Activated CD4-positive, alpha-beta T cell treated with anti-CD3 and anti-CD28 coated beads, Interleukin-2, amount 10 ng/mL, durations not matched to agents 24 days and 14 days (primary cell): ENCODE results near the gene HLA-DPA1. TPM values are rescaled to one million over a fixed set of nuclear protein-coding genes. Genes with fewer than 3 reads are reported as not detected.

Source experiments
- DNase-seq: peaks from one replicate; pipeline ENCODE4 v3.0.0; 2022
- H3K27ac Mint-ChIP-seq: one replicate; pipeline ENCODE4 v1.8.0; 2022; ENCODE audit warnings: mild to moderate bottlenecking, mixed read lengths
- H3K27me3 Mint-ChIP-seq: one replicate; pipeline ENCODE4 v1.8.0; 2022; ENCODE audit warnings: mixed read lengths
- H3K36me3 Mint-ChIP-seq: one replicate; pipeline ENCODE4 v1.8.0; 2022; ENCODE audit warnings: low read depth, mild to moderate bottlenecking, mixed read lengths
- H3K4me1 Mint-ChIP-seq: one replicate; pipeline ENCODE4 v1.8.0; 2021; ENCODE audit warnings: mixed read lengths
- H3K4me3 Mint-ChIP-seq: one replicate; pipeline ENCODE4 v1.8.0; 2022; ENCODE audit warnings: mild to moderate bottlenecking, moderate library complexity, mixed read lengths
- H3K9me3 Mint-ChIP-seq: one replicate; pipeline ENCODE4 v1.8.0; 2021; ENCODE audit warnings: mixed read lengths
- intact Hi-C: fragments of 100-400 bp; cut with micrococcal nuclease; formaldehyde crosslinking; loops from one replicate; pipeline ENCODE4 v1.15.1; 2023
- total RNA-seq: library from RNA; stranded (reverse); gene quantifications from 2 replicates; pipeline ENCODE4 v1.2.3, GENCODE V29; 2022

HLA-DPA1 gene
- total RNA-seq = 38.5 and 42.6 TPM in 2 replicates

- H3K36me3 Mint-ChIP-seq = peaks cover 11% of the 10 kb centered on the region
- peak within 1 kb of the TSS; percentile 89 for H3K4me3 Mint-ChIP-seq
- peak within 1 kb of the TSS; percentile 68 for H3K27ac Mint-ChIP-seq
- DNase-seq = peak; percentile 88
- H3K4me1 Mint-ChIP-seq = peaks cover 47% of the 10 kb centered on the region
- H3K9me3 Mint-ChIP-seq = no peaks in the 10 kb centered on the region
- peaks cover 2% of the 10 kb centered on the region for H3K27me3 Mint-ChIP-seq
- intact Hi-C loops = no loop called here
Measured at GRCh38 chr6:33073431-33073871, at the start of gene HLA-DPA1. HLA-DPA1 (minus strand) TSS chr6:33073649.

- intact Hi-C loops = loop anchor here (1.0 to 5.0 kb wide), 3 partner anchors 26 to 125 kb away; partner anchors contain the start of genes HSD17B8, RXRB and SLC39A7
- H3K27ac Mint-ChIP-seq = no peak overlapping the region
- DNase-seq = peak; percentile 48
- H3K4me1 Mint-ChIP-seq = peaks cover 7% of the 10 kb centered on the region
- no peak overlapping the region for H3K4me3 Mint-ChIP-seq
- H3K36me3 Mint-ChIP-seq = no peaks in the 10 kb centered on the region
- peaks cover 31% of the 10 kb centered on the region for H3K27me3 Mint-ChIP-seq
- no peaks in the 10 kb centered on the region for H3K9me3 Mint-ChIP-seq
Measured at GRCh38 chr6:33123181-33123580, 49.7 kb upstream of the HLA-DPA1 start.

- no peak for DNase-seq
- H3K36me3 Mint-ChIP-seq = no peaks in the 10 kb centered on the region
- no peak overlapping the region for H3K27ac Mint-ChIP-seq
- H3K4me3 Mint-ChIP-seq = no peak overlapping the region
- H3K27me3 Mint-ChIP-seq = peaks cover 60% of the 10 kb centered on the region
- H3K4me1 Mint-ChIP-seq = peaks cover 12% of the 10 kb centered on the region
- intact Hi-C loops = loop anchor here (5.0 kb wide), 1 partner anchor 82 kb away; the partner anchor contains the start of genes HSD17B8, RXRB and SLC39A7
- no peaks in the 10 kb centered on the region for H3K9me3 Mint-ChIP-seq
Measured at GRCh38 chr6:33120001-33120400, 46.6 kb upstream of the HLA-DPA1 start.

GRCh38 chr6:33118525-33119123 is 45.2 kb upstream of the HLA-DPA1 start:
- no peak overlapping the region for H3K4me3 Mint-ChIP-seq
- no peaks in the 10 kb centered on the region for H3K9me3 Mint-ChIP-seq
- H3K27ac Mint-ChIP-seq = no peak overlapping the region
- H3K27me3 Mint-ChIP-seq = peaks cover 70% of the 10 kb centered on the region
- peak; percentile 81 for DNase-seq
- no peaks in the 10 kb centered on the region for H3K36me3 Mint-ChIP-seq
- peaks cover 12% of the 10 kb centered on the region for H3K4me1 Mint-ChIP-seq
- intact Hi-C loops = loop anchor here (1.0 to 5.0 kb wide), 2 partner anchors 44 to 130 kb away; no protein-coding TSS in a partner anchor

GRCh38 chr6:33117811-33118277 is 44.4 kb upstream of the HLA-DPA1 start:
- Mint-ChIP-seq H3K27ac (no peak overlapping the region), H3K4me1 (peaks cover 12% of the 10 kb centered on the region), H3K27me3 (peaks cover 75% of the 10 kb centered on the region), H3K4me3 (no peak overlapping the region), H3K9me3 (no peaks in the 10 kb centered on the region), H3K36me3 (no peaks in the 10 kb centered on the region)
- no peak for DNase-seq
- intact Hi-C loops = loop anchor here (1.0 to 5.0 kb wide), 2 partner anchors 44 to 130 kb away; no protein-coding TSS in a partner anchor

- Mint-ChIP-seq H3K9me3 (no peaks in the 10 kb centered on the region), H3K27me3 (peaks cover 81% of the 10 kb centered on the region), H3K27ac (no peak overlapping the region), H3K36me3 (no peaks in the 10 kb centered on the region), H3K4me1 (peaks cover 12% of the 10 kb centered on the region), H3K4me3 (no peak overlapping the region)
- intact Hi-C loops = loop anchor here (5.0 kb wide), 1 partner anchor 45 kb away; no protein-coding TSS in a partner anchor
- peak; percentile 63 for DNase-seq
Measured at GRCh38 chr6:33116841-33117711, 43.6 kb upstream of the HLA-DPA1 start.

- peaks cover 12% of the 10 kb centered on the region for H3K4me1 Mint-ChIP-seq
- peak; percentile 52 for DNase-seq
- no peak overlapping the region for H3K27ac Mint-ChIP-seq
- H3K36me3 Mint-ChIP-seq = no peaks in the 10 kb centered on the region
- H3K4me3 Mint-ChIP-seq = no peak overlapping the region
- H3K27me3 Mint-ChIP-seq = peaks cover 80% of the 10 kb centered on the region
- intact Hi-C loops = loop anchor here (5.0 kb wide), 1 partner anchor 46 kb away; no protein-coding TSS in a partner anchor
- H3K9me3 Mint-ChIP-seq = no peaks in the 10 kb centered on the region
Measured at GRCh38 chr6:33116417-33116816, 43.0 kb upstream of the HLA-DPA1 start.

GRCh38 chr6:33114406-33114805 is 41.0 kb upstream of the HLA-DPA1 start:
- Mint-ChIP-seq H3K4me3 (no peak overlapping the region), H3K4me1 (peaks cover 12% of the 10 kb centered on the region), H3K9me3 (no peaks in the 10 kb centered on the region), H3K27me3 (peaks cover 83% of the 10 kb centered on the region), H3K36me3 (no peaks in the 10 kb centered on the region), H3K27ac (no peak overlapping the region)
- no peak for DNase-seq
- intact Hi-C loops = no loop called here

GRCh38 chr6:33113755-33114154 is 40.3 kb upstream of the HLA-DPA1 start:
- peak; percentile 49 for DNase-seq
- no peaks in the 10 kb centered on the region for H3K9me3 Mint-ChIP-seq
- H3K4me1 Mint-ChIP-seq = peaks cover 12% of the 10 kb centered on the region
- intact Hi-C loops = no loop called here
- H3K27ac Mint-ChIP-seq = no peak overlapping the region
- H3K4me3 Mint-ChIP-seq = no peak overlapping the region
- H3K36me3 Mint-ChIP-seq = no peaks in the 10 kb centered on the region
- peaks cover 83% of the 10 kb centered on the region for H3K27me3 Mint-ChIP-seq

- intact Hi-C loops = no loop called here
- Mint-ChIP-seq H3K36me3 (no peaks in the 10 kb centered on the region), H3K27ac (no peak overlapping the region), H3K4me3 (no peak overlapping the region), H3K9me3 (no peaks in the 10 kb centered on the region), H3K4me1 (peaks cover 6% of the 10 kb centered on the region), H3K27me3 (peaks cover 82% of the 10 kb centered on the region)
- peak; percentile 78 for DNase-seq
Measured at GRCh38 chr6:33112148-33112547, 38.7 kb upstream of the HLA-DPA1 start.

GRCh38 chr6:33108307-33108706 is 34.9 kb upstream of the HLA-DPA1 start:
- peaks cover 12% of the 10 kb centered on the region for H3K9me3 Mint-ChIP-seq
- H3K27ac Mint-ChIP-seq = no peak overlapping the region
- intact Hi-C loops = no loop called here
- no peak overlapping the region for H3K4me3 Mint-ChIP-seq
- peaks cover 72% of the 10 kb centered on the region for H3K27me3 Mint-ChIP-seq
- H3K4me1 Mint-ChIP-seq = no peaks in the 10 kb centered on the region
- DNase-seq = peak; percentile 39
- no peaks in the 10 kb centered on the region for H3K36me3 Mint-ChIP-seq

- H3K9me3 Mint-ChIP-seq = peaks cover 12% of the 10 kb centered on the region
- H3K27me3 Mint-ChIP-seq = peaks cover 68% of the 10 kb centered on the region
- DNase-seq = no peak
- intact Hi-C loops = no loop called here
- no peak overlapping the region for H3K4me3 Mint-ChIP-seq
- no peaks in the 10 kb centered on the region for H3K36me3 Mint-ChIP-seq
- H3K4me1 Mint-ChIP-seq = no peaks in the 10 kb centered on the region
- no peak overlapping the region for H3K27ac Mint-ChIP-seq
Measured at GRCh38 chr6:33107641-33108040, 34.2 kb upstream of the HLA-DPA1 start.

GRCh38 chr6:33105916-33106871 is 32.7 kb upstream of the HLA-DPA1 start:
- peak; percentile 51 for DNase-seq
- Mint-ChIP-seq H3K9me3 (peaks cover 21% of the 10 kb centered on the region), H3K36me3 (no peaks in the 10 kb centered on the region), H3K4me1 (no peaks in the 10 kb centered on the region), H3K27ac (no peak overlapping the region), H3K4me3 (no peak overlapping the region), H3K27me3 (peaks cover 66% of the 10 kb centered on the region)
- intact Hi-C loops = no loop called here
